Smooth muscle cell (in vitro differentiated cells): ENCODE results near the gene CHTOP. TPM values are rescaled to one million over a fixed set of nuclear protein-coding genes. Genes with fewer than 3 reads are reported as not detected.

Experiments used
- DNase-seq: peaks from one replicate; lab custom pipeline; 2025; ENCODE audit not compliant: unreplicated experiment; lab: John Stamatoyannopoulos, UW
- H2AFZ ChIP-seq: fragments of 200-600 bp; sonication (generic); 2 replicates; pipeline ENCODE4 v1.6.0; 2016; ENCODE audit warnings: antibody characterized with exemption, low read depth, mild to moderate bottlenecking
- H3F3A ChIP-seq: fragments of 200-600 bp; sonication (generic); 2 replicates; pipeline ENCODE4 v1.6.0; 2017; ENCODE audit warnings: antibody characterized with exemption, low read depth
- H3K27ac ChIP-seq: fragments of 200-600 bp; sonication (generic); 2 replicates; pipeline ENCODE4 v1.5.1; 2016; ENCODE audit warnings: low read depth, mild to moderate bottlenecking
- H3K27me3 ChIP-seq: fragments of 200-600 bp; sonication (generic); 2 replicates; pipeline ENCODE4 v1.6.1; 2016; ENCODE audit warnings: low read depth, mild to moderate bottlenecking
- H3K36me3 ChIP-seq: fragments of 200-600 bp; sonication (generic); 2 replicates; pipeline ENCODE4 v1.5.1; 2016; ENCODE audit warnings: low read depth
- H3K4me1 ChIP-seq: fragments of 200-600 bp; sonication (generic); 2 replicates; pipeline ENCODE4 v1.5.1; 2016; ENCODE audit warnings: low read depth
- H3K4me2 ChIP-seq: fragments of 200-600 bp; sonication (generic); 2 replicates; pipeline ENCODE4 v1.6.0; 2016; ENCODE audit warnings: mild to moderate bottlenecking
- H3K4me3 ChIP-seq: fragments of 200-600 bp; sonication (generic); 2 replicates; pipeline ENCODE4 v1.5.1; 2016; ENCODE audit warnings: mild to moderate bottlenecking
- H3K79me2 ChIP-seq: fragments of 200-600 bp; sonication (generic); 2 replicates; pipeline ENCODE4 v1.6.0; 2016; ENCODE audit warnings: low read depth, mild to moderate bottlenecking
- H3K9ac ChIP-seq: fragments of 200-600 bp; sonication (generic); 2 replicates; pipeline ENCODE4 v1.6.0; 2016; ENCODE audit warnings: low read depth
- H3K9me3 ChIP-seq: fragments of 200-600 bp; sonication (generic); replicated peaks from 2 replicates; pipeline ENCODE4 v1.5.1; 2016; ENCODE audit warnings: low read depth
- H4K20me1 ChIP-seq: fragments of 200-600 bp; sonication (generic); 2 replicates; pipeline ENCODE4 v1.6.0; 2016; ENCODE audit warnings: low read depth
- CTCF ChIP-seq: fragments of 200-600 bp; sonication (generic); IDR thresholded peaks from 2 replicates; pipeline ENCODE4 v1.5.1; 2017; ENCODE audit warnings: borderline replicate concordance, mild to moderate bottlenecking, antibody characterized with exemption; ENCODE audit not compliant: insufficient read depth, poor library complexity, severe bottlenecking
- WGBS: methylation state at CpG from one replicate; pipeline ENCODE4 v1.1.7; 2016; ENCODE audit warnings: low lambda C conversion rate; 5-methylcytosine and 5-hydroxymethylcytosine counted together
- polyA plus RNA-seq: library from polyadenylated mRNA; unstranded; fragments of >200 nt; fragmentation: Nextera tagmentation; extraction: Ambion mirVana; gene quantifications from 2 replicates; pipeline ENCODE4 v1.2.1, GENCODE V29; 2016
- total RNA-seq: library from RNA; depleted of rRNA; stranded (reverse); fragments of >200 nt; gene quantifications from 2 replicates; pipeline ENCODE4 v1.2.3, GENCODE V29; 2014

Gene CHTOP
- total and polyA plus RNA-seq, 2 experiments from 2014 or later, result 47.8 to 50.2 TPM

DNA sequence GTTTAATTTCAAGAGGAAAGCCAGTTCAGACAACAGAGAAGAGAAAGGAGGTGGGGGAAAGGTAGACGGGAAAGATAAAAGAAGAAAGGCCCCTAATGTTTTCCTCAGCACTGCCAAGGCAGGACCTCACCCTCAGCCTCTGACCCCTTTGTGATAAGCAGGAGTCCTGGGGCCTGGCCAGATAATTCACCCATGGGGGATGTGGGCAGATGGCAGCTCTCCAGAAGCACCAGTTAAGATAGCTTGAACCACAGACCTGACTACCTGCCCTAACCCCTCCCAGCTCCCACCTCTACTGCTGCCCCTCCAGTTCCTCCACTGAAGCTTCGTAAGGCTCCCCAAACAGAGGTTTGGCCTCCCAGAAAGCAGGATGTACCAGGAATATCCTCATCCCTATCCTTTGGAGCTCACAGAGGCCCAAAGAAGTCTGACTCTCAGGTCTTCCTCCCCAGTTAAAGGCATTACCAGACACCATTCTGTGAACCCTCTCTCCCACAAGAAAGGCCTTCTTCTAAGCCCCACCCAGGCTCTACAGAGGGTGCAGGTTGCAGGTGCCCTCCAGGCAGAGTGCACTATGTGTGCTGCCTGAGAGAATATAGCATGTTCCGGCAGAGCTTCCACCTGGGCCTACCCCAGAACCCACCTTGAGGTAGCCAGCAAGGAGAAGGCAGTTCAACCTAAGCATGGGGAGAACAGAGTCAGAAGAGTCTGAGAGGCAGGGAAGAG, 15.4 kb downstream of the CHTOP start:
- H3K36me3 ChIP-seq, result peaks cover 4% of the 10 kb centered on the region
- no peaks in the 10 kb centered on the region for H3K79me2 ChIP-seq
- H2AFZ ChIP-seq, result no peak overlapping the region
- H3K27ac ChIP-seq, result no peak overlapping the region
- peaks cover 15% of the 10 kb centered on the region for H3F3A ChIP-seq
- no peak overlapping the region for H3K9ac ChIP-seq
- no peaks in the 10 kb centered on the region for H3K4me1 ChIP-seq
- no peak overlapping the region for H3K4me2 ChIP-seq
- H3K4me3 ChIP-seq, result no peak overlapping the region
- H4K20me1 ChIP-seq, result peaks cover 1% of the 10 kb centered on the region
- DNase-seq, result no peak
- no peaks in the 10 kb centered on the region for H3K9me3 ChIP-seq
- WGBS, result 63% methylated on average over 3 of the region's 3 CpGs
- H3K27me3 ChIP-seq, result no peaks in the 10 kb centered on the region
- no peak for TF ChIP-seq CTCF

- WGBS, result 95% methylated on average over 2 of the region's 2 CpGs
- peaks cover 4% of the 10 kb centered on the region for H3K36me3 ChIP-seq
- H3K27me3 ChIP-seq, result no peaks in the 10 kb centered on the region
- peaks cover 15% of the 10 kb centered on the region for H3F3A ChIP-seq
- H3K4me2 ChIP-seq, result no peak overlapping the region
- no peak overlapping the region for H3K9ac ChIP-seq
- H3K79me2 ChIP-seq, result no peaks in the 10 kb centered on the region
- H3K4me1 ChIP-seq, result no peaks in the 10 kb centered on the region
- no peak for TF ChIP-seq CTCF
- H3K4me3 ChIP-seq, result no peak overlapping the region
- no peak for DNase-seq
- no peaks in the 10 kb centered on the region for H4K20me1 ChIP-seq
- no peak overlapping the region for H2AFZ ChIP-seq
- no peak overlapping the region for H3K27ac ChIP-seq
- H3K9me3 ChIP-seq, result no peaks in the 10 kb centered on the region
Measured at GRCh38 chr1:153649863-153650235, 16.0 kb downstream of the CHTOP start.

GRCh38 chr1:153651771-153652170, 17.9 kb downstream of the CHTOP start:
- Histone ChIP-seq H2AFZ (no peak overlapping the region), H3K79me2 (no peaks in the 10 kb centered on the region), H3K27me3 (no peaks in the 10 kb centered on the region), H3K36me3 (no peaks in the 10 kb centered on the region), H3K9ac (no peak overlapping the region), H3K9me3 (no peaks in the 10 kb centered on the region), H3F3A (peaks cover 4% of the 10 kb centered on the region), H3K4me3 (no peak overlapping the region), H4K20me1 (no peaks in the 10 kb centered on the region), H3K4me1 (no peaks in the 10 kb centered on the region), H3K27ac (no peak overlapping the region), H3K4me2 (no peak overlapping the region)
- DNase-seq, result no peak
- TF ChIP-seq CTCF, result no peak
- WGBS, result 86% methylated on average over 1 of the region's 1 CpG
